SHP77 (cell line): Measurements from ENCODE around the gene MACF1.
"Not testable (repeated sequence)": the region's sequence is repeated elsewhere in the genome, so short reads cannot be mapped to it uniquely, and the experiment has no call there.

Experiments
- DNase-seq, 2 experiments: peaks; one replicate each; lab custom pipeline; 2025; lab: John Stamatoyannopoulos, UW

The MACF1 gene

DNA sequence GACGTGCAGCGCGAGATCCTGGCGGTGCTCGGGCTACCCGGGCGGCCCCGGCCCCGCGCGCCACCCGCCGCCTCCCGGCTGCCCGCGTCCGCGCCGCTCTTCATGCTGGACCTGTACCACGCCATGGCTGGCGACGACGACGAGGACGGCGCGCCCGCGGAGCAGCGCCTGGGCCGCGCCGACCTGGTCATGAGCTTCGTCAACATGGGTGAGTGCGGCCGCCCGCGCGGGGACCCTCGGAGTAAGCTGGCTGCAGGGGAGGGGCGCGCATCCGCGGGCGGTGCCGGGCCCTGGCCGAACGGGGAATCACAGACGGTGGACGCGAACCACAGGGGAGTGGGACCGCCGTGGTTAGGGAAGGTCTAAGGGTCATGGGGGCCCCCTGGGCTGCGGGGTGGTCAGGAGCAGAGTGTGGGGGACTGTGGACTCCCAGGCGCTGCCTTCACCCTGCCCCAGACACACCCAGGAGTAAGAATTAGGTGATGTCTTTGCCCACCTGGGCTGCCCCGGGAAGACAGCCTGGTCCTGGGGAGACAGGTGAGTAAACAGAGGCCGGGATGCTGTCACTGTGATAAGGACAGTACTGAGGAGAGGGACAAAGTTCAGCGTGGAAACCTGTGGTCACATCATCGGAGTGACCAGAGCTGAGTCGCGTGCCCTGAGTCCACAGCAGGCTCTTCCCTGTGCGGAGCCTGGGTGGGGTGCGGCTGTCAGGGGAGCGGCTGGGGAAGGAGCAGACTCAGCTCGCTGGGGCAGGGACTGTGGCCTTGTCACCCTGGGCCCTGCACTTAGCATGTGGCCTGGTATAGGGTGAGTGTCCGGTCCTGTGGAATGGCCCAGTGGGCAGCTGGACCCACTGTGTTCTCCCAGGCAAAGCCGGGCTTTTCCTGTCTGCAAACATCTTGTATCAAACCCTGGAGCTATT is 287.9 kb downstream of the MACF1 start:
- not testable (repeated sequence) for DNase-seq

DNA sequence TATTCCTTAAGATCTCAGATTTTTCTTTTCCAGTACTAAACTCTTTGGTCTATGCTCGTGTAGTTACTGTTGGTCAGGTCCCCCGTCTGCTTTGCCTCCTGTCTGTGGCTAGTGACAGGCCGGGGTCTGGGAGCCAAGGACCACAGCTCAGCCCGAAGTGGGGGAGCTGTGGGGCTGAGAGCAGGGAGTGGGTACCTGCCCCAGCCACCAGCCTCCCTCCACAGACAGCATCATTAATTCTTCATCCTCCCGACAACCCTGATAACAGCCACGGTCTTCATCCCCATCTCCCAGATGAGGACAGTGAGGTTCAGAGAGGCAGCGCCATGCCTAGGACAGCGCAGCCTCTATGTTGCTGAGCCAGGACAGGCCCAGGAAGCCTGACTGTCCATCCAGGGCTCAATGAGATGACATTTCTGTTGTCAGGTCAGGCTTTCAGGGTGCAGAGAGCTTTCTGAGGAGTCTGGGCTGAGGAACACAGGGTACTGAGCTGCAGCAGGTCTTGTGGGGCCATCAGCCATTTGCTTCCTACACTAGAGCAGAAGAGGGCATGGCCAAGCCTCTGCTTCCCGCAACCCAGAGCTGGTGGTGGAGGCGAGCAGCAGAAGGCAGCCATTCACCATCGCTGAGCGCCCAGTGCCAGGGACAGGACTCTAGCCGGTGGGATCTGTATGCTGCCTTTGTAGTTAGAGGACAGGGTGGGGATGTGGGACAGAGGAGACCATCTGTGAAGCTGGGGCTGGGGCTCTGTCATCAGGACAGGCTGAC is 288.7 kb downstream of the MACF1 start:
- DNase-seq, result not testable (repeated sequence)

DNA sequence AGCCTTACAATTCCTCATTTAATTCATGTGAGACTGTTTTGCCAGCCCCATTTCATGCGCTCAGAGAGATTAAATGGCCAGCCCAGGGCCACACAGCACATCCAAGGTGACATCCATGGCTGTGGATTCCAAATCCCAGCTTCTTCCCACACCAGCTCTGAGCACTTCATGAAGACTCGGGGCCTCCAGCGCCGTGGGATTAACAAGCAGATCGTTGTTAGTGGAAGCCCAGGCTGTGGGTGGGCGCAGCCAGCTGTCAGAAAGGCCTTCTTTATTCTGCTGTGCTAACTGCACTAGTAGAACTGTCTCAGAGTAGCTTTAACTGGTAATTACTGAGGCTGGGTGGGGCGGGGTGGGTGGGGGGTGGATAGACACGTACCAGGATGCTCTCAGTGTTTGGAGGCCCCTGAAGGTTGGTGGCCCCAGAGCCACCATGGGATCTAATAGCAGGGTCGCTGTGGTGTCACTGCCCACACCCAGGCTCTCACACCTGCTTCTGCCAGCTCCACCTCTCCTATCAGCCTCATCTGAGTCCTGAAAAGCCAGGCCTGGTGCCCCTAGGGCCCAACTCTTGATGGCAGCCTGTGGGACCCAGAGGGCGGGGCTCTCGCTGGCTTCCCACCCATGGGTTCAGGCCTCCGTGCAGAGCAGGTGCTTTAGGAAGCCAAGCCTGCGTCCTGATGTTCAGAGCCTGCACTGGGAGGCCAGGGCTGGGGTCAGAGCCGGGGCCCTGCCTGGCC is 290.3 kb downstream of the MACF1 start:
- DNase-seq, result no peak

DNA sequence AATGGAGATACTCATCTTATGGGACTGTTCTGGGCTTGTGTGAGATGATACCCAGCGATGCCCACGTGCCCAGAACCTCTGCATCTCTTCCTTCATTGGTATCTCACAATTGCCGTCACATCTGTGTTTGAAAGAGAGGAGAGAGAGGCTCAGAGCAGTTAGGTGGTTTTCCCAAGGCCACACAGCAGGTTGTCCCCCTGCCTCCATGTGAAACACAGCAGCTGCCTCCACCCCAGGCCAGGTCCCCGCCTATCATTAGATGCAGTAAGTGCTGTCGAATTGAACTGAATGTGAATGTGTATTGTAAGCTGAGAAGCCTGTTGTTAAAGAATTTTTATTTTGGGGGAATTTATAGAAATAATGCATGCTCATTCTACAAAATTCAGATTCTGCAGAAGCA is 292.0 kb downstream of the MACF1 start:
- DNase-seq, result not testable (repeated sequence)

DNA sequence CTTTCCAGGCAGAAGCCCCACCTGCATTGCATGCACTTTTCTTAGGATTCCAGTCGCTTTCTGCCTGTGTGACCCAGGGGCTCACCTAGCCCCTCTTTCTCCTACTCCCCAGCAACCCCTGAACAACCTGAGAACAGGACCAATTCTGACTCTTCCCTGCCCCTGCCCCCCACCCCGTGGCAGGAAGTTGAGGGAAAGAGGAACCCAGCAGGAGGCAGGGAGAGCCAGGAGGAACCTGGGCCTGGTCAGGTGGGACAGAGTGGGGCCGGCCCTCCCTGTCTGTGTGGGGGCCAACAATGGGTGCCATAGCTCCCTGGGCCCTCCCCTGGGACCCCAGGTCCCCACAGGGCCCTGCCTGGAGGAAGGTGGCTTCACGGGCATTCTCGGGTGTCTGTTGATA is 293.1 kb downstream of the MACF1 start:
- no peak for DNase-seq

DNA sequence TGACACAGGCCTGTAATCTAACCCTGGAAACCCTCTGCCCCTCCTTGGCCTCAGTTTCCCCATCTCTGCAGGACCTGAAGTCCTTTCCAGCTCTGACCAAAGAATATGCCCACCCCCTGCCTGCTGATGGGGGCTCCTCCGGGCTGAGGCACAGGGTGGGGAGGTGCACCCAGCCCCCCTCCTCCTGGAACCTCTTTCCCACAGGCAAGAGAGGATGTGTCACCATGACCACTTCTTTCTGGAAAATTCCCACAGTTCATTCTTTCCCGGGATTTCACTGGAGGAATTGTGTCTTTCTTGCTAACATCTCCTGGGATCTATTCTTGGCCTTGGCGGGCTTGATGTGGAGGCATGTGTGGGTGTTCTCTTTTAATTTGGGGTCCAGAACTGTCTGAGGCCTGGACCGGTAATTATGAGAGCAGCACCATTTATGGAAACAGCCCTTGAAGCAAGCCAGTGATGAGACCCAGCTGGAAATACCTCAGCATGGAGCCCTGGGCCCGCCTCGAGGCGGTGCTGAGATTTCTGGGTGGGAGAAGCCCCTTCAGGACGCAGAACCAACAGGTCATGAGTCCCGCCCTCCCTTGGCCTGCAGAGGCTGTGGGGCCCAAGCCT is 293.7 kb downstream of the MACF1 start:
- not testable (repeated sequence) for DNase-seq

DNA sequence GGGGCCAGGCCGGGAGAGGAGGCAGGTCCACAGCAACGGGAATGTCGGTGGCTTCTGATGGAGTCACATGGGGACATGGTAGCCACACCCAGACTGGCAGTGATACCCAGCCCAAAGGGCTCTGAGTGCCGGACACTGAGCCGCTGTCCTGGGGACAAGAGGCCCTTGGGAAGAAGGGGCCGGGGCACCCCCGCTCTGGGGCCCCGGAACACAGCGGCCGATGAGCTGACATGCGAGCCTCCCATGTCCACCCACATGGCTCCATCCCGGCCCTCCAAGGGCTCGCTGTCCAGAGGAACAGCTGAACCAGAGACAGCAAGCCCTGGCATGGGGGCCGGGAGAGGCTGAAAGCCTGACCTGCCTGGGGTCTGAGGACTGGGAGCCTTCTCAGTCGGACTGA is 294.3 kb downstream of the MACF1 start:
- DNase-seq, result not testable (repeated sequence)

DNA sequence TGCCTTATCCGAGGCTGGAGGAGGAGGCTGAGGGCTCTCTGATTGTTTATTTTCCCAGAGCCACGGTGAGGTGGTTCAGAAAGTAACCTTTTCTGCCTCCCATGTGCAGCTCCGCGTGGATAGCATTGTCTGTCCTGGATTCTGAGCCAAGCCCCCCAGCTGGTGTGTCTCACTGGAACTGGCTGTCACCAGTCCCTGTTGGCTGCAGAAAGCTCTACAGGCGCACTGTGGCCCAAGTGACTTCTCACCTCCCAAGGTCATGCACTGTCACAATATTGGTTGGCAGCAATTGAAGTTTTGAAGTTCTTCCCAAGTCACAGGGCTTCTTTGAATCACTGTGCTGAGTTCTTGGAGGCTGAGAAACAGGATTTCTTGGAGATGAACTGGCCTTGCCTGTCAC is 295.2 kb downstream of the MACF1 start:
- DNase-seq, result no peak

DNA sequence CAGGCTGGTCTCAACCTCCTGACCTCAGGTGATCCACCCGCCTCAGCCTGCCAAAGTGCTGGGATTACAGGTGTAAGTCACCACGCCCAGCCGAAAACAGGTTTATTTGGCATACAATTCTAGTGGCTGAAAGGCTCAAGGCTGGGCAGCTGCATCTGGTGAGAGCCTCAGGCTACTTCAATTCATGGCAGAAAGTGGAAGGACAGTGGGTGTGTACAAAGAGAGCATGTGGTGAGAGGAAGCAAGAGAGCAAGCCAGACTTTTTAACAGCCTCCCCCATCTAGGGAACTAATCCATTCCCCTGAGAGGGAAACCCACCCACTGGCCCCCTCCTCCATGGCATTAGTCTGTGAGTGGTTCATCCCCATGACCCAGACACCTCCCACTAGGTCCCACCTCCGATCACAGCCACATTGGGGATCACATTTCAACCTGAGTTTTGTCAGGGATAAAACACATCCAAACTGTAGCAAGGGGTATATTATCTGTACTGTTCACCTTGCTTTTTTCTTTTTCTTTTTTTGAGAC is 296.4 kb downstream of the MACF1 start:
- DNase-seq, result no peak

DNA sequence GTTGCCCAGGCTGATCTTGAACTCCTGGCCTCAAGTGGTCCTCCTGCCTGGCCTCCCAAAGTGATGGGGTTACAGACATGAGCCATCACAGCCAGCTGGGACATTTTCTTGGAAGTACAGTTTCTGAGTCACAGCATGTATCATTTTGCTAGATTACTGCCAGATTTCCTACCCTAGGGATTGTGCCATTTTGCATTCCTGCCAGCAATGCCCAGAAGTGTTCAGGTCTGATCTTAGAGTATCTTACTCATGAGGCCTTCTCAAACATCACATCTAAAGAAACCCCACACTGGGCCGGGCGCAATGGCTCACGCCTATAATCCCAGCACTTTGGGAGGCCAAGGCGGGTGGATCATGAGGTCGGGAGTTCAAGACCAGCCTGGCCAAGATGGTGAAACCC is 297.2 kb downstream of the MACF1 start:
- no peak for DNase-seq

DNA sequence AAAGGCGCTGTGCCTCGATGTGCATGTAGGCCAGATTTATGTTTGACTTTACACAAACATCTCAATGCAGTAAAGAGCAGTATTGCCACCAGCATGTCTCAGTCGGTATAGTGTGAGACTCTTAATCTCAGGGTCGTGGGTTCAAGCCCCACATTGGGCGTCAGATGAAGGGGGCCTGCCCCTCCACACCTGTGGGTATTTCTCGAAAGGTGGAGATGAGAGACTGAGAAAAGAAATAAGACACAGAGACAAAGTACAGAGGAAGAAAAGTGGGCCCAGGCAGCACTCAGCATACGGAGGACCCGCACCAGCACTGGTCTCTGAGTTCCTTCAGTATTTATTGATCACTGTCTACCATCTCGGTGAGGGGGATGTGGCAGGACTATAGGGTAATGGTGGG is 299.9 kb downstream of the MACF1 start:
- DNase-seq, result not testable (repeated sequence)

DNA sequence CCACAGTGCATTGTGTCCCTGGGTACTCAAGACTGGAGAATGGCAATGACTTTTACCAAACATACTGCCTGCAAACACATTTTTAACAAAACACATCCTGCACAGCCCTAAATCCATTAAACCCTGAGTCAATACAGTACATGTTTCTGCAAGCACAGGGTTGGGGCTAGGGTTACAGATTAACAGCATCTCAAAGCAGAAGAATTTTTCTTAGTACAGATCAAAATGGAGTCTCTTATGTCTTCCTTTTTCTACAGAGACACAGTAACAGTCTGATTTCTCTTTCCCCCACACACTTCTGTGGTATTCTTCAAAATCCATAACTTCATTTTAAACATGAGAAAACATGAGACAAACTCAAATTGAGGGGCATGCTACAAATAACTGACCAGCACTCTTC is 300.8 kb downstream of the MACF1 start:
- DNase-seq, result no peak

DNA sequence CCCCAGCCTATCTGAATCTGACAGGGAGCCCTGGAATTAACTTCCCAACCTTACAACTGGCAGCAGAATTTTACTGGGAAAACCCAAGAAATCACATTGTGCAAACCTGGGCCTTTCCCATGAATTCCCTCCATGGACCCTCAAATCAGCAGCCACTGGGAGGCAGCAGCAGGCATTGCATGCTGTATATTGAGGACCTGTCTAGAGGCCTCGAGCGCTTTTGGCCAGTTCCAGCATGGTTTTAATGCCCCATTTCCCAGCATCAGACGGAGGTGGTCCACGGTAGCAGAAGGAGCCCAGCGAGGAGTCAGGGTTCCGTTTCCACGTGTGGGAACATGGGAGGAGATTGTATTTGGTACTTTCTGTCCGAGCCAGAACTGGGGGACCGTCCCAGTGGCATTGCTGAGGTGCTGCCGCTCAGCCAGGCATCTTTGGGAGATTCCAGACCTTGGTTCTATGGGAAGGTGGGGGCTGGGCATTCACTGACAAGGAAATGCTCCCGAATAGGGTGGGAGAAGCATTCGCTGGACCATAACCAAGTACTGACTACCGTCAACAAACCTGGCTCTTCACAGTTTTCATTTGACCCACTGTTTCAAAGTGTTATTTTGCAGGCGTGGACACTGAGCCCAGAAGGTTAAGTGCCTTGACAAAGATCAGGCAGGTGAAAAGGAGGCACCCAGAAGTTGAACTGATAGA is 302.9 kb downstream of the MACF1 start:
- DNase-seq, result peak in 1 of 2 experiments; percentile 41

DNA sequence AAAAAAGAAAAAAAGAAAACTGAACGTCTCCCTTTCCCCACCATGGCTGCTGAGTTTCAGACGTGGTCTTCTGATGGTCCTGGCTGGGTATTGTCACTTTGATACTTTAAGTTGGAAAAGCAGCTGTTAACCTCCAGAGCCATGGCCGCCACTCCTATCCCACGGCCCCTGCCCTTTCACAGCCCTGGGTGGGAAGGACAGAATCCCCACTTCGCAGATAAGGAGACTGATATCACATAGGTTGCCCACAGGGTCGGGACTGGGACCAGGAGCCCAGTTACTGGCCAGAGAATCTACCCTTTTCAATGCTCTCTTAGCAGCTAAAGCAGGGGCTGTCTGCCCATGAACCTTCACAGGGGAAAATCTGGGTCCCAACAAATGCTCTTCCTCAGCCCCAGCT is 303.8 kb downstream of the MACF1 start:
- no peak for DNase-seq

DNA sequence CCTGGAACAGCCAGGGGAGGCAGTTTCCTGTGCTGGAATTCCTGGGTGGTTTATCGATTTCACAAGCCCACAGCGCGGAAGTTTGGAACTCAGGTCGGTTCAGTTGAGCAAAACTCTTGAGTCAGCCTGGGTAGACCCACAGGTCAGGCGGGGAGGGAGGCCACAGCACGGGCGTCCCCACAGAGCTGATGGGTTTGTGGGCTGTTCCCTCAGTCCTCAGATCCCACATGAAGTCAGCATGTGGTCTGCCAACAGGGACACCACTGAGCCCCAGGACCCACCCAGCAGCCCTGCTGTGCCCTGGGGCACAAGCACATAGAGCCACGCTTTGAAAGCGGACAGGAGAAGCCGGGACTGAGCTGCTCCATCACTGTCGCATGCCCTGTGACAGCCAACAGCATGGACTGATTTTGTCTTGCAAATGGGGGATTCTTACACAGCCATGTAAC is 304.4 kb downstream of the MACF1 start:
- no peak for DNase-seq

DNA sequence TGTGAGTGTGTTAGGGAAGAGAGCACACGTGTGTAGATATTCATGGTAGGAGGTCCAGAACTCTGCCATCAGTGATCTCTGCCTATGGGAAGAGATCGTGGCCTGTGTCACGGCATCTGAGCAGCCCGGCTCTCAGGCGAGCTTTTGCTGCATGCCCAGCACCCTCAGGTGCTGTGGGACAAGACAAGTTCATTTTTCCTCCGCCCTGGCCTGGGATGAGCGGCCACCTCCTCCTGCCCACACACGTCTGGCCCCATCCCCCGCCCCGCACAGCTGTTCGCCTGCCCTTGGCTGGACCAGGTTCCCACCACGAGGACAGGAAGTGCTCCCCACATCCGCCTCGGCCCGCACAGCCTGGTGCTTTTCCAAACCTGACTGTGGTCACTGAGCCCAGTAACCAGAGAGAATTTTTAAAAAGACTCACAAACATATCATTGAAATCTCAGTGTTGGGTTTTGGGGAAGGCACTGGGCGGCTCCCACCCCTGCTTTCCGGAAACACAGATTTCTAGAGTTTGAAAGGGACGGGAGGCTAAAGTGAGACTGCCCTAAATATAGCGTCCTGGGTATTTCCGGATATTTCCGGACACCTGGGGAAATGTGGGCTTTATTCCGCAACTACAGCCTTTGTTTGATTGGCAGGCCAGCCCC is 305.0 kb downstream of the MACF1 start:
- no peak for DNase-seq

DNA sequence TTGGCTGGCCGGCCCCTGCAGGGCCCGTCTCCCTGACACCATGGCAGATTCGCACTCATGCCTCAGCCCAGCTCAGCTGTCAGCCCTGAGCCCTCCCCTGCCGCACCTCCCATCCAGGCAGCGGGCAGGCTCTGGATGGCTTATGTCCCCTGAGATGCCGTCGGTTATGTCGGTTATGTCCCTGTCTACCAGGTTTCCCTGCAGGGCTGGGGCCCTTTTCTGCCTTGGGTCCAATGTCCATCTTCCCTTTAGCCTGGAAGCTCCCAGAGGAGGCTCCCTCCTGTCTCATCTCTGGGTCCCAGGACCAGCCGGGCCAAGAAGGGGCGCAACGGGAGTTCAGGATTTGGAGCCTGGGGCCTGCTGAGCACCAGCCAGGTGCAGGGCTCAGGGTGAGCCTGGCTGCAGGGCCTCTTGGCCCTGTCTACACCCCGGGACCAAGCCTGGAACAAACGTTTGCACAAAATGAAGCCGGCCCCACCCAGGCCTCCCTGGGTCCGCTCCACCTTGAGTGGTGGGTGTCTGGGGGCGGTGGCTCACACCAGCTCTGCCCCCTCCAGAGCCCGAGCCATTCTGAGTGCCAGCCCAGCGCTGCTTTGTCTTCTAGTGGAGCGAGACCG is 306.2 kb downstream of the MACF1 start:
- DNase-seq, result not testable (repeated sequence)

DNA sequence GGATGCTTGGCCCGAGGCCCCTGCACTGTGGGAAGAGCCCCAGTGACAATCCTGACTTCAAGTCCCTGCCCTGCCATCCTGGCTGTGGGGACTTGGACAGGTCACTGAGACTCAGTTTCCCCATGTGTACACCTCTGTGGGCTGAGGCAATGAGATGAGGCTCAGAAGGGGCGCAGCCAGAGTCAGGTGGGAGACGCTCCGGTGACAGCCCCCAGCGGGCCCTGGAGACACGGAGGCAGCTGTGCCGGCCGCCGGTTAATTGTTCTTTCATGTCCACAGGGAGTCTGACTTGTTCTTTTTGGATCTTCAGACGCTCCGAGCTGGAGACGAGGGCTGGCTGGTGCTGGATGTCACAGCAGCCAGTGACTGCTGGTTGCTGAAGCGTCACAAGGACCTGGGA is 307.0 kb downstream of the MACF1 start:
- DNase-seq, result not testable (repeated sequence)

DNA sequence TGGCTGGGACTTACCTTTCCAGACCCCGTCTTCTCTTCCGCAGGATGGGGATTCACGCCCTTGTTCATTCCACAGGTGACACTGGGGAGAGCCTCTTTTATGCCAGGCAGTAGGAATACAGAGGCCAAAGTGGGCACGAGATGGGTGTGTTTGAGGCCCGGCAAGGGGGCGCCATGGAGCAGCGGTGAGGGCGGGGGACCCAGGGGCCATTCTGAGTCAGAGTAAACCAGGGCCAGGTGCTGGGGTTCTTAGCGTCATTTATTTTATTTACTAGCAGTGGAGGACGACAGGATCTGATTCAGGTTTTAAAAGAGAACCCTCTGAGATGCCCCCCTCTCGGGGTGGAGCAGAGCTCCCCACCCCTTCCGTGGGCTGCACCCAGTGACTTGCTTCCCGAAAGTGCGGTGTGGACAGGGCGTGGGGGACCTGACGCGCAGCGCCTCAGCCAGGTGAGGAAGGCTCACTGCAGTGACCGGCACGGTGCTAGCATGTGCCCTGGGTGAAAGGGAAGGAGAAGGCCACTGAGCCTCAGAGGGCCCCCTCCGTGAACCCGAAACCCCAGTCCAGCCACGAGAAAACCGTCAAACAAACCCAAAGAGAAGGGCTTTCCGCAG is 307.8 kb downstream of the MACF1 start:
- DNase-seq, result not testable (repeated sequence)
